Prostate gland (tissue), 2 donors: Measurements from ENCODE around the gene ADORA2A. TPM values are rescaled to one million over a fixed set of nuclear protein-coding genes. Genes with fewer than 3 reads are reported as not detected.

Source experiments
- DNase-seq: peaks from one replicate; pipeline ENCODE4 v3.0.0-alpha.2; 2019; ENCODE audit warnings: low spot score
- H3K27ac ChIP-seq, 2 donors: fragments of 200-600 bp; sonication (generic); 2 replicates each; pipeline ENCODE4 v1.5.1; 2017 to 2019
- H3K27me3 ChIP-seq: fragments of 200-600 bp; sonication (generic); replicated peaks from 2 replicates; pipeline ENCODE4 v1.5.1; 2019; ENCODE audit not compliant: insufficient read depth
- H3K36me3 ChIP-seq, 2 donors: fragments of 200-600 bp; sonication (generic); 1 replicate in 1 of 2; 2 replicates in 1 of 2; pipeline versions ENCODE4 v1.5.1 to v1.8.1; 2017 to 2019
- H3K4me1 ChIP-seq: fragments of 200-600 bp; sonication (generic); replicated peaks from 2 replicates; pipeline ENCODE4 v1.5.1; 2019
- H3K4me3 ChIP-seq, 2 donors: fragments of 200-600 bp; sonication (generic); 2 replicates each; pipeline ENCODE4 v1.5.1; 2017 to 2019
- H3K9me3 ChIP-seq: fragments of 200-600 bp; sonication (generic); 2 replicates; pipeline ENCODE4 v1.5.1; 2017
- CTCF ChIP-seq, 4 experiments: fragments of 200-600 bp in 2 of 4; fragments of 450-650 bp in 2 of 4; sonication (generic) in 2 of 4; IDR thresholded peaks; 1 replicate in 3 of 4; 2 replicates in 1 of 4; pipeline ENCODE4 v1.5.1; 2016 to 2019; ENCODE audit warnings: antibody characterized with exemption in 4 of 4, mild to moderate bottlenecking in 2 of 4, moderate library complexity in 2 of 4
- POLR2A ChIP-seq: fragments of 450-650 bp; IDR thresholded peaks from one replicate; pipeline ENCODE4 v1.6.1; 2016; ENCODE audit warnings: antibody characterized with exemption, mild to moderate bottlenecking
- POLR2AphosphoS5 ChIP-seq: sonication (generic); formaldehyde crosslinking; IDR thresholded peaks from one replicate; pipeline ENCODE4 v1.6.1; 2017; ENCODE audit warnings: antibody characterized with exemption
- WGBS: methylation state at CpG from one replicate; pipeline ENCODE4 v1.1.5; 2018; 5-methylcytosine and 5-hydroxymethylcytosine counted together
- intact Hi-C: fragments of 100-400 bp; cut with DNase I; formaldehyde crosslinking; loops from one replicate; pipeline ENCODE4 v1.14.2; 2022
- total RNA-seq, 2 donors: library from RNA; depleted of rRNA; stranded (reverse); fragments of >200 nt; gene quantifications; one replicate each; pipeline ENCODE4 v1.1.0, GENCODE V29; 2016

The ADORA2A gene
- total RNA-seq, 2 donors from 2014 or later = 2.1 to 3.7 TPM

GRCh38 chr22:24428751-24429410 is 1.5 kb downstream of the ADORA2A start:
- 76% methylated on average over 11 of the region's 11 CpGs for WGBS
- Histone ChIP-seq H3K9me3 (no peaks in the 10 kb centered on the region), H3K4me1 (peaks cover 12% of the 10 kb centered on the region), H3K36me3 (no peaks in the 10 kb centered on the region), H3K27ac (no peak overlapping the region), H3K27me3 (no peaks in the 10 kb centered on the region), H3K4me3 (no peak overlapping the region)
- no peak for TF ChIP-seq POLR2A
- no peak for TF ChIP-seq POLR2AphosphoS5
- TF ChIP-seq CTCF (IDR thresholded peaks at IDR 0.05) = no peak
- intact Hi-C loops = loop anchor here (5.0 kb wide), 1 partner anchor 93 kb away; no protein-coding TSS in a partner anchor
- DNase-seq = no peak

- intact Hi-C loops = loop anchor here (5.0 kb wide), 1 partner anchor 93 kb away; no protein-coding TSS in a partner anchor
- no peak overlapping the region for H3K27ac ChIP-seq
- H3K4me3 ChIP-seq = no peak overlapping the region
- peaks cover 12% of the 10 kb centered on the region for H3K4me1 ChIP-seq
- TF ChIP-seq POLR2AphosphoS5 (no peak), CTCF (IDR thresholded peaks at IDR 0.05) (no peak), POLR2A (no peak)
- WGBS = 54% methylated on average over 22 of the region's 22 CpGs
- DNase-seq = peak; percentile 63
- H3K9me3 ChIP-seq = no peaks in the 10 kb centered on the region
- H3K36me3 ChIP-seq = no peaks in the 10 kb centered on the region
- no peaks in the 10 kb centered on the region for H3K27me3 ChIP-seq
Measured at GRCh38 chr22:24429411-24430365, 2.3 kb downstream of the ADORA2A start.

GRCh38 chr22:24430431-24431308 is 3.3 kb downstream of the ADORA2A start:
- Histone ChIP-seq H3K4me1 (peaks cover 12% of the 10 kb centered on the region), H3K27me3 (no peaks in the 10 kb centered on the region), H3K9me3 (no peaks in the 10 kb centered on the region), H3K27ac (no peak overlapping the region), H3K36me3 (no peaks in the 10 kb centered on the region), H3K4me3 (no peak overlapping the region)
- intact Hi-C loops = no loop called here
- no peak for DNase-seq
- WGBS = 69% methylated on average over 13 of the region's 14 CpGs
- TF ChIP-seq CTCF (IDR thresholded peaks at IDR 0.05) (no peak), POLR2AphosphoS5 (no peak), POLR2A (no peak)

- H3K27ac ChIP-seq = no peak overlapping the region
- no peaks in the 10 kb centered on the region for H3K36me3 ChIP-seq
- intact Hi-C loops = no loop called here
- DNase-seq = no peak
- no peak for TF ChIP-seq POLR2A
- no peak for TF ChIP-seq CTCF (IDR thresholded peaks at IDR 0.05)
- TF ChIP-seq POLR2AphosphoS5 = no peak
- WGBS = 88% methylated on average over 9 of the region's 9 CpGs
- H3K9me3 ChIP-seq = no peaks in the 10 kb centered on the region
- peaks cover 12% of the 10 kb centered on the region for H3K4me1 ChIP-seq
- H3K27me3 ChIP-seq = no peaks in the 10 kb centered on the region
- H3K4me3 ChIP-seq = no peak overlapping the region
Measured at GRCh38 chr22:24431309-24432034, 4.1 kb downstream of the ADORA2A start.
